Bone marrow (tissue), 2 donors: ENCODE measurements around the gene MYLK2.
"Not testable (repeated sequence)": the region's sequence is repeated elsewhere in the genome, so short reads cannot be mapped to it uniquely, and the experiment has no call there.

Experiments used
- DNase-seq, 2 donors: peaks; one replicate each; lab custom pipeline; 2025; lab: John Stamatoyannopoulos, UW

Gene MYLK2

DNA sequence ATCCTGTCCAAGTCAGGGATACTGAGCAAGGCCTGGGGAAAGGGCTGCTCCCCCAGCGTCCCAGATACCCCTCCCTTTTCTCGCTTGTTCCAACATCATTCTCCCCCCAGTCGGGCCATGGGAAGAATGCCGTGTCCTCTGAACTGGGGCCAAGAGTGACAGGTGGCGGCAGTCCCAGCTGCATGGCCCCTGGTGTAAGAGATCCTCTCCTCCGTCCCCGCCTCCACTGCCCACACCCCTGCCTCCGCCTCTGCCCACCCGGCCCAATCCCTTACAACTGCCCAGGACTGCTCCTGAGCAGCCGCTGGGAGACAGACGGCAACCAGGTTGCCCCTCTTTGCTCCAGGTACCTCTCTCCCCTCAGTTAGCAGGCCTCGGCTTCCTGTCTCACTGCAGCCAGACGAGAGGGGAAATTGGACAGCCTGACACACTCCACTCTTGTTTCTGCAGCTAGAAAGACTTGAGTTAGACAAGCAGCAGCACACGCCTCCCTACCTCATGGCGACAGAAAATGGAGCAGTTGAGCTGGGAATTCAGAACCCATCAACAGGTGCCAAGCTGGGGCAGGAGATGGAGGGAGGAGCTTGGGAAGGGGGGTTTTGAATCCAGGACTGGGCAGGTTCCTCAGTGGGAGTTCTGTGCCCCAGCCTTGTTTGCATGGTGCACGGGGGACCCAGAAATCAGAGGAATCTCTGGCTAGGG lies at the start of gene MYLK2:
Gene MYLK2, plus strand, starts transcription at position 274 of the 702 bp plus-strand sequence. Its CDS starts 225 bp downstream, at position 499.
- DNase-seq: no peak

DNA sequence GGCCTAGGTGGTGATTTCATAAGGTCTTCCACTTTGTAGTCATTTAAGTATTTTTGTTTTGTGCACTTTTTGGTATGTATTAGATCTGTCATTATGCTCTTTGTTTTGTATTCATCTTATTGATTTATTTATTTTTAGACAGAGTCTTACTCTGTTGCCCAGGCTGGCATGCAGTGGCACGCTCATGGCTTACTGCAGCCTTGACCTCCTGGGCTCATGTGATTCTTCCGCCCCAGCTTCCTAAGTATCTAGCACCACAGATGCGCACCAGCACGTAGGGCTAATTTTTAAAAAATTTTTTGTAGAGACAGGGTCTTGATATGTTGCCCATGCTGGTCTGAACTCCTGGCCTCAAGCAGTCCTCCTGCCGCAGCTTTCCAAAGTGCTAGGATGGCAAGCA lies 49.5 kb upstream of the MYLK2 start:
- no peak for DNase-seq

DNA sequence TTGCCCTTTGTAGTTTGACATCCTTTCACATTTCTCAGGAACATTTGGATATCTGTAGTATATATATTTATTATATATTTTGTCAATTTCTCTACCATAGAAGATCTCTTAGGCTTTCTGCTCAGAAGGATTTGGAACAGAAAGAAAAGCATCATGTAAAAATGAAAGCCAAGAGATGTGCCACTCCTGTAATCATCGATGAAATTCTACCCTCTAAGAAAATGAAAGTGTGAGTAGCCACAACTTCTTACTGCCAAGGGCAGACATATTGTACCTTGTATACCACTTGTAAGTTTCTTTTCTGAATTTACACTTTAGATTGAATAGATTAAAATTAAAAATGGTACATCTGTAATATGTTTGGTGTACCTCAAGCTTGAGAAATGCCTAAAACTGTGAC lies 48.9 kb upstream of the MYLK2 start:
- DNase-seq: no peak

DNA sequence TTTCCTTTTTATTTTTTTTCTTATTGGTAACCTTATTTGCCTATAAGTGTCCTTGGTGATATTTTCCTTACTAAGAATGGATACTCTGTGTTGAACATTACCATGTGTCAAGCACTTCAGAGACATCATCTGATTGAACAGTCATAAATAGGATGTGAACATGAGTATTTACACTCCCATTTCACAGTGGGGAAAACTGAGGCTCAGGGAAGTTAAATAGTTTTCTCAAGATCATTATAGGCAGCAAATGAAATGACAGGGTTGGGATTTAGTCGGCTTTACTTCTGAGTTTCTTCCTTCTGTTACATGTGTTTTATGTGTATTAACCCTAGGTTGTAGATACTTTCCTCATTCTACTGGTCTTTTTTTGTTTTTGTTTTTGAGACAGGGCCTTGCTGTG lies 44.7 kb upstream of the MYLK2 start:
- DNase-seq: no peak

DNA sequence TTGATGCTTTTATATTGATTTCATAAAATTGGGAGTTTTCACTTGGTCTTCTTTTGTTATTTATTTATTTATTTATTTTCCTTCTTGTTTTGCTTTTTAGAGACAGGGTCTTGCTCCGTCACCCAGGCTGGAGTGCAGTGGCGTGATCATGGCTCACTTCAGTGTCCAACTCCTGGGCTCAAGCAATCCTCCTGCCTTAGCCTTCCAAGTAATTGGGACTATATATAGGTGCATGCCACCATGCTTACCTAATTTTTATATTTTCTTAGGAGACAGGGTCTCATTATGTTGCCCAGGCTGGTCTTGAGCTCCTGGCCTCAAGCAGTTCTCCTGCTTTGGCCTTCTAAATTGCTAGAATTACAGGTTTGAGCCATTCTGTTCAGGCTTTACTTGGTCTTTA lies 38.3 kb upstream of the MYLK2 start:
- DNase-seq: no peak

DNA sequence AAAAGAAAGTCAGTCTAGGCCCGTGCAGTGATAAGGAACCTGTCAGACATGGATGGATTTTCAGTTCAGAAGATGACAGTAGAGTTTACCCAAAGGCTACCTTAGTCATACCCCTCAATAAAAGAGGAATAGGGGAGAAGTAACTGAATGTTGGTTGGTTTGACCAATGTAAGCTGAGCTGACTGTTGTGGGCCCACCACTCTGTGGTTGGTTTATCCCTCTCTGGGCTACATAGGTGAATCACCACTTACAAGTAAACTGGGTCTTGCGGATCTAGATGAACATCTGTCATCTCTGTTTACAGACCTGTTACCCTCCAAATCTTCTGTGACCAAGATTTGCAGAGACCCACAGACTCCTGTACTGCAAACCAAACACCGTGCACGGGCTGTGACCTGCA lies 37.2 kb upstream of the MYLK2 start:
- DNase-seq: no peak

DNA sequence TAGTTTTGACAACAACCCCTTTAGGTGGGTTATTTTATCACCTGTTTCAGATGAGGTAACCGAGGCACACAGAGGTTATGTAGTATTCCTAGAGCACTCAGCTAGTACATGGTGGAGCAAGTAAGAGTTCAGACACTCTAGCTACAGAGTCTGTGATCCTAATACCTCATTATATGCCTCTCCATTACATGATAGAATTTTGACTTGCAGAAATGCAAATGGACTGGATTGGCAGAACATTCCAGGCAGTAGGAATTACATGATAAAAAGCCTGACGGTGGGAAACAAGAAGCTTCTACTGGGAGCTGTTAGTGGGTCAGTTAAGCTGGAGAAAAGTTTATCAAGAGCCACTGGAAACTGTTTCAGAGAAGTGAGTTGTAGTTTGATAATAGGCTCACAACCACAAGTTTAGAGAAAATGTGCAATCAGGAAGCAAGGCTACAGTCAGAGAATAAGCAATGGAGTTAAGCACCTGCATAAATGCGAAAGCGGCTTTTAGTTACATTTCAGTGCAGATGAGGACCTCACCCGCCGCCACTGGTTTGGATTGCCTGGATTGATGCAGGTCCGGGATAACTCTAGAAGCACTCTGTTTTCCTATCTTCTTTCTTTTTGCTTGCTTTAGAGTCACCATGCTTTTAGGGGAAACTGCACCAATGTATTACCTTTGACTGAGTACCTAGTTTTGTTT lies 34.7 kb upstream of the MYLK2 start:
- DNase-seq: no peak

DNA sequence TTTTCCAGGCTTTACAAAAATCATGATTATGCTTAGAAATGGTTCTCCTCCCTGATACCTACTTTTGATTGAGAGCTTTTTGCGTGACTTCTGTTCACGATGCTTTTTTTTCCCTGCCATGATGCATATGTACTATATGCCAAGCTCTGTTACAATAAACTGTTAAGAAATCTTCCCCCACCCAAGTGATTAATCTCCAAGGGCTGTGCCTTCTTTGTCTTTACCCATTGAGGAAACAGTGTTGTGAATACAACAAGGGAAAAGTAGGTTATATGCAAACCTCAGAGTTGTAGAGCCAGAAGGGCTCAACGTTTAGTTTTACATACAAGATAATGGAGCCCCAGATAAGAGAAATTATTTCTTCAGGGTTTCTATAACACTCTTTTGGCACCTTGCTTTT lies 34.1 kb upstream of the MYLK2 start:
- no peak for DNase-seq

DNA sequence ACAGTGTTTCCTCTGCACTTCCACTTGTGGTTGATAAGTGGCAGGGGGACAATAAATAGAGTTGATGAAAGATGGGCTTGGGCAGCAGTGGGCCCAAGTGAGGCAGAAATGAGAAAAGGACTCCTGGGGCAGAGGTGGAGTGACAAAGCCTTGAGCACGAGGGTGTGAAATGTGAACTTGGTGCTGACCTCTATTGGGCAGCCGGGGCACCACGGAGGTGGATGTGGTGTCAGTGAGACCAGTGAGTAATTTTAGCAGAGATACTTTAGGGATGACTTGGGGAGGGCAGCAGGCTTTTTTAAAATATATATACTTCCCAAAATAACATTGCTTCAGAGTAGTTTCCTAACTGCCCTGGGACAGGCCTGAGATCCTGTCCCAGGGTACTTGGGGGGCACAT lies 30.6 kb upstream of the MYLK2 start:
- no peak for DNase-seq

DNA sequence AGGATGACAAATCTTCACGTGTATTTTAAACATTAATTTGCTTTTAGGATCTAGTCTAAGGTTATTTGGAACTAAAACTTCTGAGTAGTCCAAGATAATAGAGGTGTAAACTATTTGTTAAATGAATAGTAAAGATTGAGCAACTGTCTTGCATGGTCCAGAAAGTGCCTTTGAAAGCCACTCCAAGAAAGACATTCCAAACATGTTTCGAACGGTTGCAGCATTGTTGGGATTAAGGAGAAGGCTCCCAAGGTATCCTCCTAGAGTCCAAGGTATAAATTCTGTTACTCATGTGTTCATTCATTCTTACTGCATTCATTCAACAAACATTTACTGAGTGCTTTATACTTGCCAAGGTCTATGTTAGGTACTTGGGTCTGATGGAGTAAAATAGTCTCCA lies 28.8 kb upstream of the MYLK2 start:
- no peak for DNase-seq

DNA sequence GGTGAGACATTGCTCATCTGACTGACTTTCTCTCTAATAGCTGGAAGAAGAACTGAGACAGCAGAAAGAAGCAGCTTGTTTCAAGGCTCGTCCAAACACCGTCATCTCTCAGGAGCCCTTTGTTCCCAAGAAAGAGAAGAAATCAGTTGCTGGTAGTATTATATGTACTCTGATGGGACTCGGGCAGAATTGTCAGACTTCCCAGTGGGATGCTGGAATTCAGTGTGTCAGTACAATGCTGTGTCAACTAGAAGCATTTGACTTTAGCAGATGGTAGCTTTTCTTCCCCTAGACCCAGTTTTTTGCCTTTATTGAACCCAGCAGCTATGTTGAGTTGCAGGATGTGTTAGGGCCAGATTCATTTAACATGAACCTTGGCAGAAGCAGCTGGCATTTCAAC lies 21.8 kb upstream of the MYLK2 start:
- DNase-seq: no peak

DNA sequence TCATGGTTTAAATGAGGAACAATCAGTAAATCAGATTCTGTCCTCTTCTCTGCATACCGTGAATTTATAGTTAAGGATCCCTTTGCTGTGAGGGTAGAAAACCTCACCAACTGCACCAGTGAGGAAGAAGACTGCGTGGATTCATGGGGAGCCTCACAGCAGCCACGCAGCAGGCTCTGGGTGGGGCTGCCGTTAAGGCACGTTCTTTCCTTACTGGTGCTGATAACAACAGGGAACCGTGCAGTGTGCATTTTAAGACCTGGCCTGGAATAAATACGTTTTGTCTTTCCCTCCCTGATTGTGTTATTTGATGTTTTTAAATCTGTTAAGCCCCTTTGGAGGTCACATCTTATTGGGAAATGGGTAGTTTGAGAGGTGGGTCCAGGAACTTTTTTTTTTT lies 17.6 kb upstream of the MYLK2 start:
- DNase-seq: no peak

DNA sequence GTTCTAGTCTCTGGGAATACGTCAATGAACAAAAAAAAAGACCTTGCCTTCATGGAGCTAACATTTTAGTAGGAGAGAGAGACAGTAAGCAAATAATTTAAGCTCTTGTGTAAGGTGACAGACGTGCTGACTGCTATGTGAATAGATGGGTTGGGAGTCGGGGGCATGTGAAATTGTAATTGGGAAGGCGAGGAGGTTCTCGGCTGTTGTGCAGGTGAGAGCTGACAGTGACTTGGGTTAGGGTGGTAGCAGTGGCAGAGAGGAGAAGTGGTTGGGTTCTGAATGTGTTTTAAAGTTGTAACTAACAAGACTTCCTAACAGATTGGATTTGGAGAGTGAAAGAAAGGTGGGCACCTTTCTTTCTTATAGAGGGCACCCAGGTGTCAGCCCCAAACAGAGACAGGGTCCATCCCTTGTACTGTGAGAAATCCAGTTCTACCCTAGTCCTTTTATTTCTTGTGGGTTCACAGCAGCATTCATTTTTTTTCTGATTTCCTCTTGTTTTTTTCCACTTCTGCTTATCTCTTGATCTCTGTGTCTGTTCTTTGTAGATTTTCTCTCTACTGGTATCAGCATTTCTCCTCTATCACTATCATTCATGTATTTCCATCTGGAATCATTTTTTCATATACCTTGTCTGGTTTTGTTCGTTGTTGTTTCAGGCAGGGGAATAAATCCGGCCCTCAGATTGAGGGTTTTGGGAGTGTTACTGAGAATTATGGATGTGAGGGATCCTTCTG lies 15.4 kb upstream of the MYLK2 start:
- peak in 1 of 2 donors; percentile 18 for DNase-seq

DNA sequence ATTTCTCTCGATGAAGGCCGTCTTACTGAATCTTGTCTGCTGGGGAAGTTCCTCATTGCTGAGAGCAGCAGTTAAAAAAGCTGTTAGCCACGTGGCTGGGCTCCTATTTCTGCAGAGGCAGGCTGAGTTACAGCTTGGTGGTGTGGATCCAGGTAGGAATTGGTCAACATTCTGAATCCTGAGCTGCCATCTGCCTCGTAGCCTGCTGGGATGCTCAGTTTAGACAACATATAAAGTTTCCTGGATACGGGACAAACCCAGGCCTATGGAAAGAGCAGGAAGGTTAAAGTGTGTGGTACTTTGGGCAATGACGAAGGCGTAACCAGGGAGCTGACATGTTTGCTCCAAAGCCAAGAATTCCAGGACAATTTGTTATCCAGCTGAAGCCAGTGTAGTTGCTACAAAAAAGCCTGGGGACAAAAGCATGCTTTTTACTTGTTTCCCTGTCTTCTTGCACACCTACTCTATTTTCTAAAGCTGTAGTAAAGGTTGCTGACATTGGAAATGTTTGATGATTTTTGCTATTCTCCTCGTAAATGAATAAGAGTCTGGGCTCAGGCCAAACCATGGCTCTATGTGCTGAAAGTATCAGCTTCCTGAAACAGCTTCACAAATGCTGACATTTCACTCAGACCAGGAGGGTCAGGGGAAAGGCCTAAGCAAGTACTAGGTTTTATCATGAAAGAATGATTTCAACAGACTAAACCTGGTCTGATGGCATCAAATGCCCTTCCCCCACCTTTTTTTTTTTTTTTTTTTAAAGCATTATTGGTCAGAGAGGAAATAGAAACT lies 12.4 kb upstream of the MYLK2 start:
- no peak for DNase-seq

DNA sequence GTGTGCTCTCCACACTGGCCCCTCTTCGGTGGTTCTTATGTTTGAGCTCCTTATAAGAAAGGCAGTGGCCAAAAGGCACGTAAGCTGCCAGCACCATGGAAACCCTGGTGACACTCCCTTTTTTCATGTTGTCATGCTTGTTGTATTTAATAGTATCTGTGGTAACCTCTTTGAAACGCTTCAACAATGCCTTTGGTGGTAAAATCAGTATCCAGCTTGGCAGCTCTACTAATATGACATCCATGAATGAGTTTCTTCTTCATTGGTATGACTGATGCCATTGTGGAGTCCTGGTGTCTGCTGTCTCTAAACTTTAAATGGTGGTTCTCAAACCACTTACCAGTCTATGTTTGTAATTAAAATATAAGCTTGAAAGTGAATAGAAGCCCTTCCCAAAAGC lies 10.7 kb upstream of the MYLK2 start:
- no peak for DNase-seq

DNA sequence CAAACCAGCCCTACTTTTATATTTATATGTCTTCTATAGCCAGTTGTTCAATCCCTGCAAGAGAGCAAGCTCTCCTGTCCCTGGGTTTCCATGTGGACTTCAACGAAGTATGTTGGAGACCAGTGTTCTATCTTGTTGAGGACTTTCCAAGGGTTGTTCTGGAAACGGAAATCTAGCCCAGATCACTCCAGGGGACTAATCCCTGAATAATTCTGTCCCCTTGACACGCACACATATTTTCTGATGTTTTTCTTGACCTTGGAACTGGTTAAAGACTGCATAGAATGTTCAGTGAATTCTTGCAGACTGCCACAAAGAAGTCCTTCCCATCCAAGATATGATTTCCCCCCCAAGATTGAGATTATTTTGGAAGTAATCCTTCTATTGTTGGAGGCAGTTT lies 9.5 kb upstream of the MYLK2 start:
- DNase-seq: no peak

DNA sequence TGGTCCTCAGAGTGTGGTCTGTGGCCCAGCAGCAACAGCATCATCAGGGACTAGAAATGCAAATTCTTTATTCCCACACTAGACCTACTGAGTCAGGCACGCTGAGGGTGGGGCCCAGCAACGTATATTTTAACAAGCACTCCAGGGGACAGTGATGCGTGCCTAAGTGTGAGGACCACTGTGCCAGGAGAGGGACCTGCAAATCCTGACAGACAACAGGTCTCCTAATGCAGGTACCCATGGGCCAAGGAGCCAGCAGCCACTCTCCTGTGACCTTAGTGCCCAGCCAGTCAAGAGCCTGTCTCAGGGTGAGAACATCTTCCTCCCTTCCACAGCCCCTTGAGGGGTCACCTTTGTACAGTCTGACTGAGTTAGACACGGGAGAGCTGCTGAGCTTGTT lies 8.0 kb upstream of the MYLK2 start:
- no peak for DNase-seq

DNA sequence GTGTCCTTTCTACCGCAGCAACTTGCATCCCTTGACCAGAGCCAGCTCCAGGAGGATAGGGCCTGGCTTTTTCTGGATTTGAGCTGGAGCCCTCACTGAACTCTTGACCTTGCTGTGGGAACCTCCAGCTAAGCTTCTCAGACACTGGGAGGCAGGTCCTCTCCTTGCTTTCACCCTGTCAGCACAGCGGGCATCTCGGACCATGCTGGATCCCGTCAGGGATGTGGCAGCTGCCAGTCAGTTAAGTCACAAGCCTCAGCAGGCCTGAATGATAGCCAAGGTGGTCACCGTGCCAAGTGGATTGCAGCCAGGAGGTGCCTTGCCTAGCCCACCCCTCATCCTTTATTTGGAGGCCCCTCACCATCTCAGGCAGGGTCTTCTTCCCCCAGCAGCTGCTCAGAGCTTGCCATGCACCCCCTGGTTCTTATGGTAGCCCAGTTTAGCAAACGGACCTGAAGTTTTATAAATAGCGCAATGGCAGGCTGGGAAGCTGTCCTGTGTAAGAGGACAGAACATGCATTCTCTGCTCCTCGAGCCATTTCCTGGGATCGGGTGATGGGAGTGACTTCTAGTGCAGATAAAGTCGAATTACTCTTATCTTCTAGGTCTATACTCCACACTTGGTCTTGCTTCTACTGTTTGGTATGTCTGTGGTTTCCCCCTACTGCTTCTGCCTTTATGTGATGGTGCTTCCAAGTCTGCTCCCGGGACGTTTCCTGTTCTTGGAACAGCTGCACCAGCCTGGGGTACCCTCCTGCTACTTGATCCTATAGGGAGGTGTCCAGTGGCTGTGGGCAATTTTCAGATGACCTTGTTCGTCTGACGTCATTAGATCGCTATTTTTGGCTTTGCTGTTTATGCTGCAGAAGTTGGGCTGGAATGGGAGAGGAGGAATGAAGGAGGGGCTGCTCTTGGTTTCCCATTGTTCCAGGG lies 7.1 kb upstream of the MYLK2 start:
- no peak for DNase-seq

DNA sequence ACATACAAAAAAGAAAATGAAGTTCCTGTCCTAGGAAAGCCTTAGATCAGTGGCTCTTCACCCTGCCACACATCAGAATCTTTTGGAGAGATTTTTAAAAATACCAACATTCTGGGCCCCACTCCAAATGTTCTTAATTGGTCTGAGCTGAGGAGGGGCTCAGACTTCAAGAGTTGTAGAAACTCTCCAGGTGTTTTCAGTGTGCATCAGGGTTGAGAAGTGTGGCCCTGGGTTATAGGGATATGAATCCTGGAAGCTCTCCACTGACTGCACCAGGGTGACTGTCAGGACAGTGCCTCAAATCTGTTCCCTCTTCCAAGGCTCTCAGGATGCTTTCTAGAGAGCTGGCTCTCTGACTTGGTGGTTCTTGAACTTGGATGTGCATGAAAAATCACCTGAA lies 5.5 kb upstream of the MYLK2 start:
- no peak for DNase-seq

DNA sequence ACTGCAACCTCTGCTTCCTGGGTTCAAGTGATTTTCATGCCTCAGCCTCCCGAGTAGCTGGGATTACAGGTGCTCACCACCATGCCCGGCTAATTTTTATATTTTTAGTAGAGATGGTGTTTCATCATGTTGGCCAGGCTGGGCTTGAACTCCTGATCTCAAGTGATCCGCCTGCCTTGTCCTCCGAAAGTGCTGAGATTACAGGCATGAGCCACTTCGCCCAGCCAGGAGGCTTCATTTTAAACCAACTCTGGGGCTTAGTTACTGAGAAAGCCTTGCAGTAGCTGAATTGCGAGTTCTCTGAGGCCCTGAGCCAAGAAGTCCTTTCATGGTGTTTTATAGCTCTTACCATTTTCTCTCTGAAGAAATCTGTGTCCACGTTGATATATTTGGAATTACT lies 5.0 kb upstream of the MYLK2 start:
- DNase-seq: not testable (repeated sequence)
